Measurements from ENCODE around the gene C1QL4. TPM values are rescaled to one million over a fixed set of nuclear protein-coding genes. Genes with fewer than 3 reads are reported as not detected.

C1QL4 gene
- total and polyA plus RNA-seq, 9 of the 15 experiments (the other 6 are each of a cell fraction or from before 2014, with no cell fraction given), result 0.08 to 2.1 (median 0.31) TPM

GRCh38 chr12:49322367-49322707 lies 14.7 kb downstream of the C1QL4 start (continued):
- TF ChIP-seq ZMIZ1 (IDR thresholded peaks at IDR 0.05; ENCODE audit: low read depth in 2 of 2, low read length in 2 of 2) (no peak), ZSCAN32 (CRISPR knock-in tag; IDR thresholded peaks at IDR 0.05) (no peak), E2F8 (IDR thresholded peaks at IDR 0.05; ENCODE audit: low read depth, partially characterized antibody) (peak; percentile 40), SFPQ (IDR thresholded peaks at IDR 0.05; ENCODE audit: low read depth, low read length) (no peak), THRAP3 (IDR thresholded peaks at IDR 0.05; ENCODE audit: borderline replicate concordance) (0 out of 2 replicates have a peak, but pooled peaks have one; percentile 74), TFAP4 (CRISPR knock-in tag; IDR thresholded peaks at IDR 0.05; ENCODE audit: borderline replicate concordance) (peak; percentile 9; the same call in 1 of the 2 replicates), POLR2A (conservative IDR thresholded peaks at IDR 0.05) (0 out of 2 replicates have a peak, but pooled peaks have one; percentile 25), TCF7 (IDR thresholded peaks at IDR 0.05; ENCODE audit: borderline replicate concordance) (peak; percentile 37; the same call in 1 of the 2 replicates), ZNF586 (CRISPR knock-in tag; conservative IDR thresholded peaks at IDR 0.05) (no peak), DMBX1 (CRISPR knock-in tag; IDR thresholded peaks at IDR 0.05; ENCODE audit: borderline replicate concordance) (0 out of 2 replicates have a peak, but pooled peaks have one; percentile 19), BCOR (IDR thresholded peaks at IDR 0.05) (peak; percentile 81; the same call in 1 of the 2 replicates), DNMT1 (IDR thresholded peaks at IDR 0.05) (no peak), MLX (CRISPR knock-in tag; conservative IDR thresholded peaks at IDR 0.05) (0 out of 4 replicates have a peak, but pooled peaks of 1 of the 2 experiments have one; percentile 10), LARP7 (IDR thresholded peaks at IDR 0.05) (peak; percentile 13; the same call in 1 of the 2 replicates), ZNF764 (CRISPR knock-in tag; IDR thresholded peaks at IDR 0.05; ENCODE audit: low read depth) (no peak), MNT (conservative IDR thresholded peaks at IDR 0.05) (peak in 1 of 2 experiments; percentile 0; a peak in 1 of 4 replicates)

All from K562 (cell line).